Middle frontal gyrus (tissue), 1 donor: ENCODE results near the gene PPFIBP2.

Experiments used
- DNase-seq: peaks from one replicate; pipeline ENCODE4 v3.0.0-alpha.2; 2015; ENCODE audit warnings: low spot score; ENCODE audit errors: extremely low spot score

PPFIBP2 gene

DNA sequence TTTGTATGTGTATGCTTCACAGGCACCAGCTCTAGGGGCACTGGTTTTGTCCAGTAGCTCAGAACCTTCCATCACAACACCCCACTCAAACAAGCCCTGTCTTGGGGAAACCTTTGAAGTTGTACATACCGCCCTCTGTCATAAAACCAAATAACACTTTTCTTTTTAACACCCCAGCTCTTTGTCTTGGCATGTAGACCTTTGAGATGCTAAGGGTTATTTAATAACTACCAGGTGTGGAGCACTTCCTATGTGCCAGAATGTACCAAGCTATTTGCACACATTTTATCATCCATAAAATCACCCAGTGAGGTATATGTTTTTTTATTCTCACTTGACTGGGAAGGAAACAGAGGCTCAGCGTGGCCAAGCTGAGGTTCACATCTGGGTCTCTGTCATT, 108.9 kb downstream of the PPFIBP2 start:
- DNase-seq: no peak

DNA sequence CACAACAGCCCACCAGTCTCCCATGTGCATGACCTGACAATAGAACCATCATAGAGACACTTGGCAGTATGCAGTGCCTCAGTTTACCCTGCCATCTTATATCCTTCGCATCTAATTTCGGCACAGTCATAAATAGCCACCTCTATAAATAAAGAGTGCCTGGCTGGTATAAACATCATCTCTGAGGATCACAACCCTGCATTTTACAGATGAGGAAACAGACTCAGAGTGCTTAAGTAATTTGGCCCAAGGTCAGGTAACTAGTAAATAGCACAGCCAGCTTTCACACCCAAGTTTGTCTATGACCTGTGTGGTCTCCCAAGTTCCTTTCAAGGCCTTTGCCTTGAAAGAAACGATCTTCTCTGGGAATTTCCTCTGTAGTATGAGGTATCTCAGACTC, 114.9 kb downstream of the PPFIBP2 start:
- DNase-seq: no peak

GRCh38 chr11:7630002-7630401, 116.2 kb downstream of the PPFIBP2 start:
- DNase-seq: no peak

- DNase-seq: no peak
These were observed 118.4 kb downstream of the PPFIBP2 start for GRCh38 chr11:7632211-7632610.

GRCh38 chr11:7635137-7635536, 121.3 kb downstream of the PPFIBP2 start:
- no peak for DNase-seq

DNA sequence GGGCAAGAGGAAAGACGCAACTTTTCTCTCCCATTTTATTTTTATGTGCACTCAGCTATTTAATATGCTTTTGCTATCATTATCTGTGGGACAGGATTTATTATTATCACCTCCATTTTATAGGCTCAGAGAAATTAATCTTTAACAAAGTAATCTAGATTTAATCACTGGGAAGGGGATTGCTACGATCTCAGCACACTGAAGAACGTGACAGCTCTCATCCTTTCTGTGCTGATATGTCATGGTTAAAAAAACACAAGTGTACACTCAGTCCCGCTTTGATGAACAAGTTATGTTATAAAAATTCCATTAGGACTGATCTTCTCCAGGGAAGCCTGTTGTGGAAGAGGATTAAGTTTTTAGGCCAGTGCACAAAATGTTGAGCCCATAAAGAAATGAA, 121.9 kb downstream of the PPFIBP2 start:
- DNase-seq: no peak

GRCh38 chr11:7636350-7636749, 122.6 kb downstream of the PPFIBP2 start:
- no peak for DNase-seq

DNA sequence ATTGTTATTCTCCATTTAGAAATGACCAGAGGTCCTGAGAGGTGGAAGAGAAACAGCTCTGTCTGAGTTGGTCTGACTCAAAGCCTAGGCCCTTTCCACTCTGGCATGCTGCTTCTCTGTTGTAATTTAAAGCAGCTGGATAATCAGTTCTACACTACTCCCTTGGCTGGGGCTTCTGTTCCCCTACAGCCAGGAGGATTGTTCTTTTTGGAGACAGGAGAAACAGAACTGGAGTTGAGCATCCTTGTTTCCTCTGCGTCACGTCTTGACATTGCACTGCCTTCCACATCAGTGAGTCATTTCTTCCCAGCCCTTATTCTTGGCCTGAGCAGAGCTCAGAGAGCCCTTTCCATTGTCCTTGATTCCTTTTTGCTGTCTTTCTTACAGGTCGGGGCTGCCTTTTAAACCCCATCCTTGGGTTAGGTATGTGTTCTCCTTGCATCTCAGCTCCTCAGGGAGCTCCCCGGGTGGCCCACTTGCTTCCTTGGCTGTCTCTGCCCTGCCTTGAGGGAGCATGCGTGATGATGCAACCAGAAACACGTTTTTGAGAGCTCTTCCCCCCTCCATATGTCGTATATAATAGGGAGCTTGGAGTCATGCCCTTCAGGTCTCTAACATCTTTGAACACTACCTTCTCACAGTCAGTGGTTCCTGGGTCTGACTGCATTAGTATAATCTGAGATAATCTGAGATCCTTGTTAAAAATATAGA, 123.8 kb downstream of the PPFIBP2 start:
- no peak for DNase-seq

DNA sequence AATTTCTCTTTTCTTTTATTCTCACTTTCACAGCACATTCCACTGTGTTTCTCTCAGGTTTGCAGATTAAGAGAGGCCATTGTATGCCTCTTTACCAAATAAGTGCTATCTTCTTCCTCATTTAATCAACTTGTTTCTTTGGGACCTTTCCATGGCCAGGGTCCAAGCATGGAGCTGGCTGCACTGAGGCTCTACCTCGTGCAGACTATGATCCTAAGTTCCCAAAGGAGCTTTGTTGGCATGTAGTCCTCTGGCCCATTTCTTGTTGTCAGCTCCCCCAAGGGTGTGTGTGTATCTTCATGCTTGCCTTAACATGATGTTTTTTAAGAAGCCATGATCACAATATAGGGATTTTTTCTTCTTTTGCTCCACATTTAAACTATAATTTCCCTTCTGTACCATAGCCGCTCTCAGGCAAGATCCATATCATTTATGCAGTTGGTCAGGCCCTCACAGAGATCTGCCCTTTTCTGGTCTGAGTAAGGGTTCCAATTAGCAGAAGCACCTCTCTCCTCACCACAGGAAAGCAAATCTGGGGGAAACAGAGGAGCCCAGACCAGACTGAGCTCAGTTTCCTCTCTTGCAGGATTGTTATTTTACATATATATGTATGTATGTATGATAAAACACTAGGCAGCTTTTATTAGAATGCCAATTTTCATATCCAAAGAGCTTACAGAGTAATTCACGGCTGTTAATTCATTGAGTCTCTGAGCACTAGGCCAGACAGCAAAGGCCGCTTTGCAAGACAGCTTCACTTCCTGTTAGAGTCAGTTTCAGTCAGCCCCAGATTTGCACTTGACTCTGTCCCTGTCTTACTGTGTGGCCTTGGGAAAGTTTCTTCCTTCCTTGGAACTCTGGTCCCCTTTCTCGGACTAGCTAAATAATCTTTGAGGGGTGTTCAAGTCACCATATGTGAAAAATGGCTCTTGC, 125.2 kb downstream of the PPFIBP2 start:
- no peak for DNase-seq

GRCh38 chr11:7639643-7640025, 125.8 kb downstream of the PPFIBP2 start:
- no peak for DNase-seq

- DNase-seq: no peak
These were observed 127.0 kb downstream of the PPFIBP2 start for GRCh38 chr11:7640816-7641215.

DNA sequence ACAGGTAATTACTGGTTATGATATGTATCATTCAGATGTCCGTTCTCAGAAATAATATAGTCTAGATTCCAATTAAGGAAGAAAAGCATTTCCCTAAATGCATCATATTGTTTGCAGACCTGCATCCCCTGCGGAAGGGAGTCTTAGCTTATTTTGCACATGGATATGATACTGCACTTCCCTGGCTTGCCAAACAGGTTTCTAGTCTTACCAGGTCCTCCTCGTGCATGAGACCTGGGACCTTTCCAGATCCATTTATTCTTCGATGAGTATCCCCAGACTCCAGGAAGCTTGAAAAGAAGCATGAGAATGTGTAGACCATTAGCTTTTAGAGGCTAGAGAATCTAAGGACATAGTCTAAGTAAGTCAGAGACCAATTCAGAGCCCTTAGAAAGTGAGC, 128.9 kb downstream of the PPFIBP2 start:
- DNase-seq: no peak

DNA sequence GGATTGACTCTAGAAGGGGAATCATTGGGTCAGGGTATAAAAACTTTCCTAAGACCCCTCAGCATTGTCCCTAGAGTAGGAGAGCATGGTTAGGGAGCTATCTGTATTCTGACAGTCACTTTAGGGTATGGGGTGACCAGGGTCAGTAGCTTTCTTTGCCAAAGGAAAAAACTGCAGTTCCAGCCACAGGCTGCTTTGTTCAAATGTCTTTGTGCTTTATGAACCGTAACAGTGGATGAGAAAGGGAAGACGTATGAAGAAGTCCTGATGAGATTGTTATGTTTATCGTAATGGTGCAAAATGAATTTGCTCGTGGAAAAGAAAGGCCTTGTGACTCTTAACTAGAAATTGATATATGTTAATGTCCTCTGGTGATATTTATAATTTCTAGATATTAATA, 129.5 kb downstream of the PPFIBP2 start:
- DNase-seq: no peak

- no peak for DNase-seq
These were observed 131.4 kb downstream of the PPFIBP2 start for GRCh38 chr11:7645206-7645605.

DNA sequence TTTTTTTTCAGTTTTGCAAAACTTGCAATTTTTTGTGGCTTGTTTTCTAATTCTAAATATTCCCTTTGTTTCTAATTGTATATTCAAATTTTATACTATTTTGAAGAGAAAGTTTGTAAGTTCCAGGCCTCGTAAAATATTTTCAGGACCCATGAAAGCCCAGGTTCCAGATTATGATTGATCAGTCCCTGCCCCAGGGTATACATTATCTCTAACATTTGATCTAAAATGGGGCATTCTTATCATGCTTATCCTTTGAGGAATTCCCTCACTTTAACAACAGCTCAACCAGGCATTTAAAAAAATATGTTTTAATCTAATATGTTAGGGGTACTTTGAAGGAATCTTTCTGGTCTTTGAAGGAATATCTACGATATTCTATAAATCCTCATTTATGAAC, 133.1 kb downstream of the PPFIBP2 start:
- DNase-seq: no peak

- DNase-seq: no peak
These were observed 134.5 kb downstream of the PPFIBP2 start for GRCh38 chr11:7648264-7648663.

DNA sequence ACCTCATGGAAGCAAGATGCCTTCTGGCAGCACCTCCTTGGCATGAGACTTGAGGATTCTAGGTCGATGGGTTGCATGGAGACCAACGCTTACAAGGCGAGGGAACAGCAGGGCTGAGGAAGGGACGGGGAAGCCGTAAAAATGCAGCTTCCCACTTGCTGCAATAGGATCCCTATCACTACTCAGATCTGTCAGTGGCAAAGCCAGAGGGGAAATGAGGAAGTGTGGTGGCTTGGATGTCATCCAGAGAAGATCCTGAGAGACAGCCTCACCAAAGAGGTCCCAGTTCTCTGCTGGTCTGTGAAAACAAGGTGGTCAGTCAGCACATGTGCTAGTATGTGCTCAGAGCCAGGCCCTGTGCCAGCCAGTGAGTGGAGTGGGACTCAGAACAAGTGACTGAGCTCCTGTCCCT, 137.3 kb downstream of the PPFIBP2 start:
- no peak for DNase-seq

DNA sequence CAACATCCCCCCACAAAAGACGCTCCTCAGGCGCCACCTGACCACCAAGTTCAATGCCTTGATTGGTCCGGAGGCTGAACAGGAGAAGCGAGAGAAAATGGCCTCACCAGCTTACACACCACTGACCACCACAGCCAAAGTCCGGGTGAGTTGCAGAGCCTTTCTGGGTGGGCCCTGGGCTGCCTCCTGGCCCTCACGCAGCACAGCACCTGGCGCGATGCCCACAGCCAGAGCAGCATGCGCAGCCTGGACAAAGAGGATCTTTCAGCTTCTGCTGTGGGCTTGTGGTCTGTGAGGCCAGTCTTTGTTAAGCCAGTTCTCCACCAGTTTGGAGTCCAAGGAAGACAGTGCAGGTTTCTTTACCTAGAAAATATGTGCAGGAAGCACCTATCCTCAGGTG, 137.9 kb downstream of the PPFIBP2 start:
- peak; percentile 43 for DNase-seq

- DNase-seq: no peak
These were observed 140.5 kb downstream of the PPFIBP2 start for GRCh38 chr11:7654195-7654705.

- DNase-seq: no peak
These were observed 141.7 kb downstream of the PPFIBP2 start for GRCh38 chr11:7655253-7656217.

- DNase-seq: no peak
These were observed 142.9 kb downstream of the PPFIBP2 start for GRCh38 chr11:7656704-7657103.
